ENCODE measurements around the gene CNST.

DNA sequence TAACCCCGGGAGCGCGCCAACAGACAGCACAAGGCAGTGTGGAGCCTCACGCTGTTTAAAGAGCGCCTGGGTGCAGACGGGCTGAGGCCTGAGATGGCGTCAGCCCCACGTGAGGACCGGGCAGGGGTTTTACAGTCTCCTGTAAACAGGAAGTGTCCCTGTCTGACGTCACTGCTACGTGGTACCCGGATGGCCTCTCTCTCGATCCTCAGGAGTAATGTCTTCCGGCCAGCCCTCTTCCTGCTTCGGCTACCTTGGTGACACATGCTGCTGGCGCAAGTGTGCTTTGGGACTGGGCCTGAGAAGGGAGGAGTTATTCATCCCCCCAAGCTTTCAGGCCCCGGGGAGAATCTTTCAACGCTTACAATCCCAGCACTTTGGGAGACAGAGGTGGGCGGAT is 41.2 kb downstream of the CNST start:
- TF ChIP-seq POLR2A (IDR thresholded peaks at IDR 0.05; ENCODE audit: low read depth, low read length), result no peak
- TF ChIP-seq POLR2AphosphoS5 (IDR thresholded peaks at IDR 0.05; ENCODE audit: low read depth, low read length), result no peak
